GM18907 (cell line): ENCODE results near the gene ANO1.
"Not testable (repeated sequence)": the region's sequence is repeated elsewhere in the genome, so short reads cannot be mapped to it uniquely, and the experiment has no call there.

Source experiments
- ATAC-seq: cut with Tn5 transposase; IDR thresholded peaks from one replicate; pipeline ENCODE4 v1.9.1; 2021; ENCODE audit warnings: mild to moderate bottlenecking, moderate library complexity; ENCODE audit not compliant: unreplicated experiment

ANO1 gene

GRCh38 chr11:70184396-70184795 lies 106.3 kb downstream of the ANO1 start:
- no peak for ATAC-seq

- no peak for ATAC-seq
Measured at GRCh38 chr11:70185348-70186055, 107.4 kb downstream of the ANO1 start.

GRCh38 chr11:70186420-70186819 lies 108.3 kb downstream of the ANO1 start:
- no peak for ATAC-seq

GRCh38 chr11:70186936-70187335 lies 108.8 kb downstream of the ANO1 start:
- ATAC-seq, result no peak

GRCh38 chr11:70187771-70188170 lies 109.7 kb downstream of the ANO1 start:
- ATAC-seq, result no peak

- no peak for ATAC-seq
Measured at GRCh38 chr11:70189622-70190021, 111.5 kb downstream of the ANO1 start.

GRCh38 chr11:70191495-70192140 lies 113.5 kb downstream of the ANO1 start:
- no peak for ATAC-seq

GRCh38 chr11:70192666-70193410 lies 114.7 kb downstream of the ANO1 start:
- ATAC-seq, result no peak

GRCh38 chr11:70193411-70194292 lies 115.5 kb downstream of the ANO1 start:
- ATAC-seq, result no peak

GRCh38 chr11:70194792-70195791 lies 117.0 kb downstream of the ANO1 start:
- ATAC-seq, result no peak

GRCh38 chr11:70200212-70200844 lies 122.2 kb downstream of the ANO1 start:
- no peak for ATAC-seq

- ATAC-seq, result not testable (repeated sequence)
Measured at GRCh38 chr11:70201047-70201446, 122.9 kb downstream of the ANO1 start.

GRCh38 chr11:70201882-70202861 lies 124.1 kb downstream of the ANO1 start:
- ATAC-seq, result no peak

GRCh38 chr11:70202920-70203750 lies 125.0 kb downstream of the ANO1 start, which contains the start of gene FADD:
Gene FADD, plus strand, starts transcription at chr11:70203296. Its CDS starts 164 bp downstream, at chr11:70203460.
- peak; percentile 71 for ATAC-seq

GRCh38 chr11:70203751-70204465 lies 125.8 kb downstream of the ANO1 start:
- ATAC-seq, result peak; percentile 39

- ATAC-seq, result no peak
Measured at GRCh38 chr11:70204466-70204799, 126.3 kb downstream of the ANO1 start.
